ENCODE measurements around the gene OSBPL2.

OSBPL2 gene

GRCh38 chr20:62227977-62228958, 10.1 kb upstream of the OSBPL2 start:
- TF ChIP-seq MAX (IDR thresholded peaks at IDR 0.05): 0 out of 2 replicates have a peak, but pooled peaks have one; percentile 20
- TF ChIP-seq YY1 (IDR thresholded peaks at IDR 0.05; ENCODE audit: low read depth): no peak

GRCh38 chr20:62228982-62229545, 9.3 kb upstream of the OSBPL2 start:
- TF ChIP-seq NFIC (IDR thresholded peaks at IDR 0.05) (no peak), CREB1 (IDR thresholded peaks at IDR 0.05; ENCODE audit: low read depth) (no peak), TCF12 (IDR thresholded peaks at IDR 0.05; ENCODE audit: low read depth) (no peak), TEAD4 (IDR thresholded peaks at IDR 0.05) (no peak), TAF1 (IDR thresholded peaks at IDR 0.05; ENCODE audit: low read depth) (no peak), ZBTB7A (IDR thresholded peaks at IDR 0.05; ENCODE audit: low read depth) (no peak), REST (IDR thresholded peaks at IDR 0.05; ENCODE audit: low read depth) (no peak), FOXM1 (IDR thresholded peaks at IDR 0.05; ENCODE audit: borderline replicate concordance, low read depth) (no peak)

GRCh38 chr20:62229667-62230066, 8.7 kb upstream of the OSBPL2 start:
- TF ChIP-seq USF1 (IDR thresholded peaks at IDR 0.05): no peak
- TF ChIP-seq YY1 (IDR thresholded peaks at IDR 0.05; ENCODE audit: low read depth): no peak
- no peak for TF ChIP-seq CEBPB (IDR thresholded peaks at IDR 0.05)
- no peak for TF ChIP-seq RAD21 (IDR thresholded peaks at IDR 0.05; ENCODE audit: low read depth)
- TF ChIP-seq MAX (IDR thresholded peaks at IDR 0.05): no peak
- no peak for TF ChIP-seq TCF12 (IDR thresholded peaks at IDR 0.05; ENCODE audit: low read depth)
- no peak for TF ChIP-seq ZBTB7A (IDR thresholded peaks at IDR 0.05; ENCODE audit: low read depth)
- no peak for TF ChIP-seq EP300 (IDR thresholded peaks at IDR 0.05; ENCODE audit: borderline replicate concordance)
- no peak for TF ChIP-seq EGR1 (IDR thresholded peaks at IDR 0.05)

- TF ChIP-seq TAF1 (IDR thresholded peaks at IDR 0.05; ENCODE audit: low read depth) (no peak), ZBTB7A (IDR thresholded peaks at IDR 0.05; ENCODE audit: low read depth) (no peak), EP300 (IDR thresholded peaks at IDR 0.05; ENCODE audit: borderline replicate concordance) (no peak), USF1 (IDR thresholded peaks at IDR 0.05) (no peak), TEAD4 (IDR thresholded peaks at IDR 0.05) (no peak), MAX (IDR thresholded peaks at IDR 0.05) (no peak), EGR1 (IDR thresholded peaks at IDR 0.05) (no peak), CEBPB (IDR thresholded peaks at IDR 0.05) (no peak), REST (IDR thresholded peaks at IDR 0.05; ENCODE audit: low read depth) (no peak), RAD21 (IDR thresholded peaks at IDR 0.05; ENCODE audit: low read depth) (no peak), CREB1 (IDR thresholded peaks at IDR 0.05; ENCODE audit: low read depth) (no peak)
Observed at GRCh38 chr20:62230276-62230675, 8.0 kb upstream of the OSBPL2 start.

- TF ChIP-seq EP300 (IDR thresholded peaks at IDR 0.05; ENCODE audit: borderline replicate concordance) (no peak), ZBTB7A (IDR thresholded peaks at IDR 0.05; ENCODE audit: low read depth) (no peak), FOXM1 (IDR thresholded peaks at IDR 0.05; ENCODE audit: borderline replicate concordance, low read depth) (no peak), RAD21 (IDR thresholded peaks at IDR 0.05; ENCODE audit: low read depth) (no peak), EGR1 (IDR thresholded peaks at IDR 0.05) (no peak), USF1 (IDR thresholded peaks at IDR 0.05) (no peak), YY1 (IDR thresholded peaks at IDR 0.05; ENCODE audit: low read depth) (no peak)
Observed at GRCh38 chr20:62230696-62231095, 7.6 kb upstream of the OSBPL2 start.

Measured in Ishikawa (cell line).